HG03039 (cell line): ENCODE results near the gene ENTHD1.

ENCODE experiments used
- ATAC-seq: cut with Tn5 transposase; IDR thresholded peaks from one replicate; pipeline ENCODE4 v1.9.1; 2021; ENCODE audit warnings: mild to moderate bottlenecking, moderate library complexity; ENCODE audit not compliant: unreplicated experiment

Gene ENTHD1

DNA sequence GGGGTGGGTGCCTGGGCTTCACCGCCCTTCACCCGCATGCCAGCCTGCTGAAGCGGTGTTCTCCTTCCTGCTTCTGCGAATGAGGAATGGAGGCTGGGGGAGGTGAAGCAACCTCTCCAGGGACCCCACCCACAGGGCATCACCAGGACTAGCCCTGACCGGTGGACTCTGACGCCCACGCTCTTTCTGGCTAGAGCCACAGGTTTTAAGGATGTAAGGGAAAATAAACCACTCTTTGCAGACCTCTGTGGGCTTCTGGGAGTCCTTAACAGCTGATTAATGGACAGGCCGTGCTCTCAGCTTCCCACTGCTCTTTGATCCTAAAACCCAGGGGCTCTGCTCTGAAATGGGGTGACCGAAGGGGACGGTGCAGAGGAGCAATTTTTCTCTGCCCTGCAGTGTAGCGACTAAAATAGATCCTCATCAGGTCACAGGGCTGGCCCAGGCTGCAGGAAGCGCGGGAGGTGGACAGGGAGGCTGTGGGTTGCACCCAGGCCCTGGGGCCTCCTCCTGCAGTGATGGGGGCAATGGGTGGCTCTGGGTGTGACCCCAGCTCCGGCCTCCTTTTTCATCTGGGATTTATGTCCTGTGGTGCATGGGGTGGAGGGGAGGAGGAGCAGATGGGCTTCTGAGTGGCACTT is 195.7 kb downstream of the ENTHD1 start:
- ATAC-seq: no peak

DNA sequence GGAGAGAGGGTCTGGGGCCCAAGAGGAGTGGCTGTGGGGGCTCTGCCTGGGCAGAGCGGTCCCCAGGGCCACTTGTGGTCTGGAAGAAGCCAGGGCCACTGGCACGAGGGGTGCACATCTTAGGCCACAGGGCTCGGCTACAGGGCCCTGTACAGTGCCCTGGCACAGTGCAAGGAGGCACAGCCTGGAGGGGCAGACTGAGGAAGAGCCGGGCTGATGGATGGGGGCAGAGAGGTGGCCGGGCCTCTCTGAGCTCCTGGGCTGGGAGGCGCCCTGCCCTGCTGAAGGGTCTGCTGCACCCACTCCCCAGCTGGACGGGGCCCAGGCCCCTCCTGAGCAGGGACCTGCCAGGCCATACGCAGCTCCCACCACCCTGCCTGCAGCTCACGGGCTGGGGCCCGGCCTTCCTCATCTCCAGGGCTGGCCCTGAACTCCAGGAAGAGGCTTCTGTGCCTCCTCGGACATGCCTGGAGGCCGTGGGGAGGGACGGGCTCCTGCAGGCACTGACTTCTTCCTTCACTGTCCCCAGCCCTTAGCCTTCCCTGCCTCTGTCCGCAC is 199.5 kb downstream of the ENTHD1 start:
- ATAC-seq: no peak
